ENCODE results near the gene CDH12.

The CDH12 gene

DNA sequence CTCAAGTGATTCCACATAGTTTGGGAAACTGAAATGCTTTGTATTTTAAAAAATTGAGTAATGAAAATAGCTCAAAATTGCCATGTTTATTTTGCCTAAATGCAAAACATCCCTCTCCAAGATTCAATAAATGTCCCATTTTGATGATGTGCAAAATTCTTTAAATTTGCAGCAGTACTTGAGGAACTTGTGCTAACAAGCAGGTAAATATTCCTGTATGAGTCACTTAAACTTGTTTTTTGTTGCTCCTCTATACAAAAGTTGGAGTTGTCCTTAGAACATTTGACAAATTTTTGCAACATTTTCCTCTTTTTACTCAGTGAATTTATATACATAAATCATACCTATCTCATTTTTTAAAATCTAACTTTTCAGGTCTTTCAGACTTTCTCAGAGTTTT lies 280.2 kb downstream of the CDH12 start:
- no peak for TF ChIP-seq Cebpa-rat (IDR thresholded peaks at IDR 0.05)
- Histone ChIP-seq H3K27ac (no peak overlapping the region), H3K27me3 (no peaks in the 10 kb centered on the region), H3K4me2 (no peak overlapping the region), H3K9ac (no peak overlapping the region), H4K20me1 (no peaks in the 10 kb centered on the region), H3K9me3 (replicated peaks in 1 of 11) (no peaks in the 10 kb centered on the region), H3K4me1 (no peaks in the 10 kb centered on the region), H3K4me3 (no peak overlapping the region), H3K36me3 (no peaks in the 10 kb centered on the region)

- Histone ChIP-seq H3K9ac (no peak overlapping the region), H3K9me3 (replicated peaks in 1 of 11) (no peaks in the 10 kb centered on the region), H3K4me2 (no peak overlapping the region), H3K4me3 (no peak overlapping the region), H3K36me3 (no peaks in the 10 kb centered on the region), H3K27ac (no peak overlapping the region), H4K20me1 (no peaks in the 10 kb centered on the region), H3K4me1 (no peaks in the 10 kb centered on the region), H3K27me3 (no peaks in the 10 kb centered on the region)
- TF ChIP-seq Cebpa-rat (IDR thresholded peaks at IDR 0.05) = no peak
These were observed 285.2 kb downstream of the CDH12 start for GRCh38 chr5:22567983-22568382.

DNA sequence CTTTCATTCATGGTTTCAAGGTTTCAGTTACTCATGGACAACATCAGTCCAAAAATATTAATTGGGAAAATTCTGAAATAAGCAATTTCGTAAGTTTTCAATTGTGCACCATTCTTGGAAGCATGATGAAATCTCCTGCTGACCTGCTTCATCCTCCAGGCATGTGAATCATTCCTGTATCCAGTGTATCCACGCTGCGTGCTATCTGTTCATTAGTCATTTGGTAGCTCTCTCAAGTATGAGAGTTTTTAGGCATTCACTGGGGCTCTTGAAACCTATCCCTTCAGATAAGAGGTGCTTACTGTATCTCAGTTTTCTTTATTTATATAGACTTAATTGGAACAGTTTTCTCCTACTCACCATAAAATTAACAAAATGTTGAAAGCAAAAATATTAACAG lies 293.0 kb downstream of the CDH12 start:
- Histone ChIP-seq H3K27ac (no peak overlapping the region), H3K27me3 (no peaks in the 10 kb centered on the region), H3K4me3 (no peak overlapping the region), H3K4me1 (no peaks in the 10 kb centered on the region), H4K20me1 (no peaks in the 10 kb centered on the region), H3K9ac (no peak overlapping the region), H3K9me3 (replicated peaks in 1 of 11) (no peaks in the 10 kb centered on the region), H3K4me2 (no peak overlapping the region), H3K36me3 (no peaks in the 10 kb centered on the region)
- no peak for TF ChIP-seq Cebpa-rat (IDR thresholded peaks at IDR 0.05)

- H3K9ac ChIP-seq = no peak overlapping the region
- no peaks in the 10 kb centered on the region for H3K36me3 ChIP-seq
- no peaks in the 10 kb centered on the region for H3K27me3 ChIP-seq
- no peaks in the 10 kb centered on the region for H3K9me3 ChIP-seq (replicated peaks in 1 of 11)
- H3K4me1 ChIP-seq = no peaks in the 10 kb centered on the region
- H3K4me3 ChIP-seq = no peak overlapping the region
- TF ChIP-seq Cebpa-rat (IDR thresholded peaks at IDR 0.05) = no peak
- H3K4me2 ChIP-seq = no peak overlapping the region
- H3K27ac ChIP-seq = no peak overlapping the region
- no peaks in the 10 kb centered on the region for H4K20me1 ChIP-seq
These were observed 295.9 kb downstream of the CDH12 start for GRCh38 chr5:22557251-22557650.

DNA sequence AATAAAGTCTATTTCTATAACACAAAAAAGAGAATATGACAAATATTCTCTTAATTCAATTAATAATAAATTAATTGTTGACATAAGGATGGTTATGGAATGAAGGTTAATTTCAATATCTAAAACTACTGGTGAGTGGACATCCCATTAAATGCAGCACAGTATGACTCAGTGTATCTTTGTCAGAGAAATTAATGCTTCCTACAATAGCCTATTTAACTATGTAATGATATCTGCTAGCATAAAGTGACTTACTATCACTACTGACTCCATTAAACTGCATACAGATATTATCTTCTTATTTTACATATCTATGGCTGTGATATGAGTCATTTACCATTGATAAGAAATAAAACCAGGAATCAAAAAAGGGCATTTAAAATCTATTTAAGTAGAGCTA lies 298.7 kb downstream of the CDH12 start:
- TF ChIP-seq Cebpa-rat (IDR thresholded peaks at IDR 0.05) = no peak
- no peak overlapping the region for H3K4me3 ChIP-seq

GRCh38 chr5:22549876-22550671 lies 303.1 kb downstream of the CDH12 start:
- H4K20me1 ChIP-seq = no peaks in the 10 kb centered on the region
- no peak overlapping the region for H3K4me2 ChIP-seq

More for the DNA sequence above, 298.7 kb downstream of the CDH12 start:
- Histone ChIP-seq H3K9me3 (replicated peaks in 1 of 11) (no peaks in the 10 kb centered on the region), H3K4me2 (no peak overlapping the region), H3K27me3 (no peaks in the 10 kb centered on the region), H3K4me1 (no peaks in the 10 kb centered on the region), H4K20me1 (no peaks in the 10 kb centered on the region), H3K27ac (no peak overlapping the region), H3K36me3 (no peaks in the 10 kb centered on the region), H3K9ac (no peak overlapping the region)

DNA sequence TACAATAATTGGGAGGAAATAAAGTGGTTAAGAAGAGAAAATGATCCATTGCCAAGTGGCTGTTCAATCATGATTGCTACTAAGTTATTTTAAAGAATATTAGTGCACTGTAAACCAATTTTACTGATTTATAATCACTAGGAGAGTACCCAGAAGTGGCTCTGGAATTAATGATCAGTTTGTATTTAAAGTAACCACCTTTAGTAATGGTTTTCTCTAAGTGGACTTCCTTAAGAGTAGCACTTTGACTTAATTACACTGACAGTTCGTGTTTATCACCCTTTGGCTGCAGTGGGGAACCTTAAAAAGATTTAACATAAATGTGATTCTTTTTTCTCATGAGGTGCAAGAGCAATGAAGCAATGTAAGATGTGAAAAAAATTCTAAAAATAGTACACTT lies 310.8 kb downstream of the CDH12 start:
- Histone ChIP-seq H3K36me3 (no peaks in the 10 kb centered on the region), H4K20me1 (no peaks in the 10 kb centered on the region), H3K4me1 (peaks cover 0 to 25% (median 5%) of the 10 kb centered on the region in 10 experiments; a peak in 9 of 20 replicates), H3K9ac (no peak overlapping the region), H3K9me3 (replicated peaks in 1 of 11) (no peaks in the 10 kb centered on the region), H3K27me3 (no peaks in the 10 kb centered on the region), H3K27ac (no peak overlapping the region), H3K4me2 (peak overlapping the region in 3 of 11 experiments; percentile 2 to 9 (median 8); a peak in 3 of 22 replicates), H3K4me3 (no peak overlapping the region)
- no peak for TF ChIP-seq Cebpa-rat (IDR thresholded peaks at IDR 0.05)

More at GRCh38 chr5:22549876-22550671, 303.1 kb downstream of the CDH12 start:
- no peak for TF ChIP-seq Cebpa-rat (IDR thresholded peaks at IDR 0.05)
- Histone ChIP-seq H3K27ac (no peak overlapping the region), H3K4me3 (no peak overlapping the region), H3K9ac (no peak overlapping the region), H3K36me3 (no peaks in the 10 kb centered on the region), H3K9me3 (replicated peaks in 1 of 11) (no peaks in the 10 kb centered on the region), H3K4me1 (no peaks in the 10 kb centered on the region), H3K27me3 (no peaks in the 10 kb centered on the region)

GRCh38 chr5:22541037-22541436 lies 312.1 kb downstream of the CDH12 start:
- no peak overlapping the region for H3K27ac ChIP-seq
- no peak overlapping the region for H3K9ac ChIP-seq
- peak overlapping the region in 6 of 11 experiments; percentile 31 to 41 (median 33); a peak in 8 of 22 replicates for H3K4me2 ChIP-seq
- no peak for TF ChIP-seq Cebpa-rat (IDR thresholded peaks at IDR 0.05)
- H3K4me3 ChIP-seq = no peak overlapping the region
- peaks cover 0 to 25% (median 5%) of the 10 kb centered on the region in 10 experiments; a peak in 9 of 20 replicates for H3K4me1 ChIP-seq
- no peaks in the 10 kb centered on the region for H3K9me3 ChIP-seq (replicated peaks in 1 of 11)
- no peaks in the 10 kb centered on the region for H4K20me1 ChIP-seq
- no peaks in the 10 kb centered on the region for H3K27me3 ChIP-seq
- H3K36me3 ChIP-seq = no peaks in the 10 kb centered on the region

- no peak for TF ChIP-seq Cebpa-rat (IDR thresholded peaks at IDR 0.05)
- Histone ChIP-seq H3K4me1 (peaks cover 0 to 25% (median 5%) of the 10 kb centered on the region in 10 experiments; a peak in 9 of 20 replicates), H3K9me3 (replicated peaks in 1 of 11) (no peaks in the 10 kb centered on the region), H3K4me2 (no peak overlapping the region), H3K27me3 (no peaks in the 10 kb centered on the region), H3K4me3 (no peak overlapping the region), H4K20me1 (no peaks in the 10 kb centered on the region), H3K9ac (no peak overlapping the region), H3K27ac (no peak overlapping the region), H3K36me3 (no peaks in the 10 kb centered on the region)
These were observed 313.4 kb downstream of the CDH12 start for GRCh38 chr5:22539762-22540161.

DNA sequence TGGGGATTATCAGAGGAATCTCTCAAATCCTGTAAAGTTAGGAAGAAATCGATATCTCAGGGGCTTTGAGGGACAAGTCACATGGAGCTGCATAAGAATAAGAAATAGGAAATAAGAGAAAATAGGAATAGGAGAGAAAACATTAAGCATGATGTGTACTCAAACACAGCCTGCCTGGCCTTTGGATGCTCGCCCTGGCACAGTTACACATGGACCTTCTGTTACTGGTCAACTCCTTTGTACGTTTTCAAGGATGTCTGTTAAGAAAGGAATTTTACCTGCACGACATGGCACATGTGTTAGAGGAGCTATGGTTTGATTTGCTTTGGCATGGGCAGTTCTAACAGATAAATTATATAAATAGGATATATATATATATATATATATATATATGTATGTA lies 321.2 kb downstream of the CDH12 start:
- H3K4me1 ChIP-seq = no peaks in the 10 kb centered on the region; a peak in 1 of 20 replicates
- no peak for TF ChIP-seq Cebpa-rat (IDR thresholded peaks at IDR 0.05)
- H3K9ac ChIP-seq = no peak overlapping the region

More for the DNA sequence above, 321.2 kb downstream of the CDH12 start:
- Histone ChIP-seq H3K27ac (no peak overlapping the region), H3K4me3 (no peak overlapping the region), H3K9me3 (replicated peaks in 1 of 11) (no peaks in the 10 kb centered on the region), H3K27me3 (no peaks in the 10 kb centered on the region), H4K20me1 (no peaks in the 10 kb centered on the region), H3K4me2 (no peak overlapping the region), H3K36me3 (no peaks in the 10 kb centered on the region)
